ENCODE measurements around the gene TSC2. TPM values are rescaled to one million over a fixed set of nuclear protein-coding genes. Genes with fewer than 3 reads are reported as not detected.
A peak's percentile ranks its signal among the peaks of the same experiment; 100 is the strongest.

Gene TSC2
- total and polyA plus RNA-seq, 9 of the 15 experiments (the other 6 are each of a cell fraction or from before 2014, with no cell fraction given), result 1.3 to 68.1 (median 16.6) TPM

DNA sequence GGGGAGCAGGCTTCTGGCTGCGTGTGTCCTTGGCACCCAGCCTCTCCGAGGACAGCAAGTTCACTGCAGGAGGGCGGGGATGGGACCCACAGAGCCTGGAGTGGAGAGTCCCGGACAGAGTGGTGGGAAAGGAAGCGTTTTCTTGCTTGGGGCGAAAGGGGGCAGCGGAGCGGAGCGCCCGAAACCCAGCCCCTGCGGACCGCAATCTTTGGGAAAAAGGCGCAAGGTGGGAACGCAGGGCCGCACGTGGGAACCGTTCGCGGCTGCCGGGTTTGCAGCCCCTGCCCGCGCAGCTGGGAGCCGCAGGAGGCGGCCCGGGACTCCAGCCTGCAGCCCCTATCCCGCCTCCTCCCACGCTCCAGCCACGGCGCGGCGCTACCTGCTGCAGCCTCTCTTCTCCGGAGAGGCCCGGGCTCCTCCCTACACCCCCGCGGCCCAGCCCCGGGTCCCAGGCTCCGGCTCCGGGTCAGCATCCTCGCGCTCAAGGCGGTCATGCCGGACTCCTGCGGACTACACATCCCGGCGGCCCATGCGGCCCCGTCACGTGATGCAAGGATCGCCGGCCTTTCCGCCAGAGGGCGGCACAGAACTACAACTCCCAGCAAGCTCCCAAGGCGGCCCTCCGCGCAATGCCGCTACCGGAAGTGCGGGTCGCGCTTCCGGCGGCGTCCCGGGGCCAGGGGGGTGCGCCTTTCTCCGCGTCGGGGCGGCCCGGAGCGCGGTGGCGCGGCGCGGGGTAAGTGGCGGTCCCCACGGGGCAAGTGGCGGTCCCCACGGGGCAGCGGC lies at the start of gene TSC2, which contains the start of gene NTHL1 (continued):
- TF ChIP-seq, protein P1, sequence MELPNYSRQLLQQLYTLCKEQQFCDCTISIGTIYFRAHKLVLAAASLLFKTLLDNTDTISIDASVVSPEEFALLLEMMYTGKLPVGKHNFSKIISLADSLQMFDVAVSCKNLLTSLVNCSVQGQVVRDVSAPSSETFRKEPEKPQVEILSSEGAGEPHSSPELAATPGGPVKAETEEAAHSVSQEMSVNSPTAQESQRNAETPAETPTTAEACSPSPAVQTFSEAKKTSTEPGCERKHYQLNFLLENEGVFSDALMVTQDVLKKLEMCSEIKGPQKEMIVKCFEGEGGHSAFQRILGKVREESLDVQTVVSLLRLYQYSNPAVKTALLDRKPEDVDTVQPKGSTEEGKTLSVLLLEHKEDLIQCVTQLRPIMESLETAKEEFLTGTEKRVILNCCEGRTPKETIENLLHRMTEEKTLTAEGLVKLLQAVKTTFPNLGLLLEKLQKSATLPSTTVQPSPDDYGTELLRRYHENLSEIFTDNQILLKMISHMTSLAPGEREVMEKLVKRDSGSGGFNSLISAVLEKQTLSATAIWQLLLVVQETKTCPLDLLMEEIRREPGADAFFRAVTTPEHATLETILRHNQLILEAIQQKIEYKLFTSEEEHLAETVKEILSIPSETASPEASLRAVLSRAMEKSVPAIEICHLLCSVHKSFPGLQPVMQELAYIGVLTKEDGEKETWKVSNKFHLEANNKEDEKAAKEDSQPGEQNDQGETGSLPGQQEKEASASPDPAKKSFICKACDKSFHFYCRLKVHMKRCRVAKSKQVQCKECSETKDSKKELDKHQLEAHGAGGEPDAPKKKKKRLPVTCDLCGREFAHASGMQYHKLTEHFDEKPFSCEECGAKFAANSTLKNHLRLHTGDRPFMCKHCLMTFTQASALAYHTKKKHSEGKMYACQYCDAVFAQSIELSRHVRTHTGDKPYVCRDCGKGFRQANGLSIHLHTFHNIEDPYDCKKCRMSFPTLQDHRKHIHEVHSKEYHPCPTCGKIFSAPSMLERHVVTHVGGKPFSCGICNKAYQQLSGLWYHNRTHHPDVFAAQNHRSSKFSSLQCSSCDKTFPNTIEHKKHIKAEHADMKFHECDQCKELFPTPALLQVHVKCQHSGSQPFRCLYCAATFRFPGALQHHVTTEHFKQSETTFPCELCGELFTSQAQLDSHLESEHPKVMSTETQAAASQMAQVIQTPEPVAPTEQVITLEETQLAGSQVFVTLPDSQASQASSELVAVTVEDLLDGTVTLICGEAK (IDR thresholded peaks at IDR 0.05), result peak; percentile 98
- TF ChIP-seq, protein P1 (CRISPR knock-in tag; IDR thresholded peaks at IDR 0.05), result no peak
- TF ChIP-seq ARID4B (CRISPR knock-in tag; IDR thresholded peaks at IDR 0.05), result peak; percentile 85; the same call in 1 of the 2 replicates
- TF ChIP-seq FOXJ2 (tag; IDR thresholded peaks at IDR 0.05), result peak; percentile 60; the same call in 1 of the 2 replicates
- TF ChIP-seq ZFP36 (IDR thresholded peaks at IDR 0.05; ENCODE audit: low read depth, low read length, partially characterized antibody), result no peak
- TF ChIP-seq HNRNPUL1 (IDR thresholded peaks at IDR 0.05; ENCODE audit: low read length), result no peak
- 0 out of 2 replicates have a peak, but pooled peaks have one; percentile 24 for TF ChIP-seq E2F1 (CRISPR knock-in tag; IDR thresholded peaks at IDR 0.05)
- TF ChIP-seq ARNT (IDR thresholded peaks at IDR 0.05), result no peak
- TF ChIP-seq KLF6 (CRISPR knock-in tag; IDR thresholded peaks at IDR 0.05; ENCODE audit: borderline replicate concordance), result peak; percentile 57; the same call in 1 of the 2 replicates
- peak; percentile 51 for TF ChIP-seq HMGN3 (IDR thresholded peaks at IDR 0.05; ENCODE audit: borderline replicate concordance, extremely low read depth, insufficient read length, low read depth, low read length)
- no peak for TF ChIP-seq SMAD2 (IDR thresholded peaks at IDR 0.05; ENCODE audit: low read depth, low read length)
- peak; percentile 99 for TF ChIP-seq CXXC5 (CRISPR knock-in tag; IDR thresholded peaks at IDR 0.05)

Measured in K562 (cell line).